Hematopoietic multipotent progenitor cell (in vitro differentiated cells): Measurements from ENCODE around the gene PTCH2. TPM values are rescaled to one million over a fixed set of nuclear protein-coding genes. Genes with fewer than 3 reads are reported as not detected.

Source experiments
- DNase-seq, 3 donors: peaks; one replicate each; pipeline ENCODE4 v3.0.0-alpha.2; 2011 to 2015; ENCODE audit warnings: low read depth in 2 of 3, low spot score in 2 of 3
- total RNA-seq: library from RNA; depleted of rRNA; stranded (reverse); fragments of >200 nt; gene quantifications from one replicate; pipeline ENCODE4 v1.2.3, GENCODE V29; 2012

The PTCH2 gene, protein sequence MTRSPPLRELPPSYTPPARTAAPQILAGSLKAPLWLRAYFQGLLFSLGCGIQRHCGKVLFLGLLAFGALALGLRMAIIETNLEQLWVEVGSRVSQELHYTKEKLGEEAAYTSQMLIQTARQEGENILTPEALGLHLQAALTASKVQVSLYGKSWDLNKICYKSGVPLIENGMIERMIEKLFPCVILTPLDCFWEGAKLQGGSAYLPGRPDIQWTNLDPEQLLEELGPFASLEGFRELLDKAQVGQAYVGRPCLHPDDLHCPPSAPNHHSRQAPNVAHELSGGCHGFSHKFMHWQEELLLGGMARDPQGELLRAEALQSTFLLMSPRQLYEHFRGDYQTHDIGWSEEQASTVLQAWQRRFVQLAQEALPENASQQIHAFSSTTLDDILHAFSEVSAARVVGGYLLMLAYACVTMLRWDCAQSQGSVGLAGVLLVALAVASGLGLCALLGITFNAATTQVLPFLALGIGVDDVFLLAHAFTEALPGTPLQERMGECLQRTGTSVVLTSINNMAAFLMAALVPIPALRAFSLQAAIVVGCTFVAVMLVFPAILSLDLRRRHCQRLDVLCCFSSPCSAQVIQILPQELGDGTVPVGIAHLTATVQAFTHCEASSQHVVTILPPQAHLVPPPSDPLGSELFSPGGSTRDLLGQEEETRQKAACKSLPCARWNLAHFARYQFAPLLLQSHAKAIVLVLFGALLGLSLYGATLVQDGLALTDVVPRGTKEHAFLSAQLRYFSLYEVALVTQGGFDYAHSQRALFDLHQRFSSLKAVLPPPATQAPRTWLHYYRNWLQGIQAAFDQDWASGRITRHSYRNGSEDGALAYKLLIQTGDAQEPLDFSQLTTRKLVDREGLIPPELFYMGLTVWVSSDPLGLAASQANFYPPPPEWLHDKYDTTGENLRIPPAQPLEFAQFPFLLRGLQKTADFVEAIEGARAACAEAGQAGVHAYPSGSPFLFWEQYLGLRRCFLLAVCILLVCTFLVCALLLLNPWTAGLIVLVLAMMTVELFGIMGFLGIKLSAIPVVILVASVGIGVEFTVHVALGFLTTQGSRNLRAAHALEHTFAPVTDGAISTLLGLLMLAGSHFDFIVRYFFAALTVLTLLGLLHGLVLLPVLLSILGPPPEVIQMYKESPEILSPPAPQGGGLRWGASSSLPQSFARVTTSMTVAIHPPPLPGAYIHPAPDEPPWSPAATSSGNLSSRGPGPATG
- total RNA-seq: 0.27 TPM

- peak in 2 of 3 donors; percentile 77 to 81 for DNase-seq
These were observed at the start of gene PTCH2 for GRCh38 chr1:44842862-44843655. Gene PTCH2 (minus strand): TSS chr1:44843253. CDS start chr1:44842932, 321 bp downstream.

DNA sequence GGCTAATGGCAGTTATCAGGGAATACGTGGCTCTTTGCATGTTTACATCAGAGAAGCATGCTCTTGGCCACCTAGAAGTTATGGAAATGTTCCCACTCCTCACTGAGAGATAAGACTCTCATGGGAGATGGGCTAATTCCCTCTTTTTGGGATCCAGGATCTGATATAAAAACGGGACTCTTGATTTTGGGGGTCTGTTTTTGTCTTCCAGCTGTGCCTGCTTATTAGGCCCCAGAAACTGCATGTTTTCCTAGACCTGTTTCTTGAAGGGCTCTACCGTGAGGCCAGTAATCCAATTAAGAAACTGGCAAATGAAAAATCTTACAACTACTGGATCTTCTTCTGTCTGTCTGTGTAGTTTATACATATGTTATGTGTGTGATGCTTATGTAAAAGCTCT is 47.0 kb upstream of the PTCH2 start:
- peak in 1 of 3 donors; percentile 18 for DNase-seq

DNA sequence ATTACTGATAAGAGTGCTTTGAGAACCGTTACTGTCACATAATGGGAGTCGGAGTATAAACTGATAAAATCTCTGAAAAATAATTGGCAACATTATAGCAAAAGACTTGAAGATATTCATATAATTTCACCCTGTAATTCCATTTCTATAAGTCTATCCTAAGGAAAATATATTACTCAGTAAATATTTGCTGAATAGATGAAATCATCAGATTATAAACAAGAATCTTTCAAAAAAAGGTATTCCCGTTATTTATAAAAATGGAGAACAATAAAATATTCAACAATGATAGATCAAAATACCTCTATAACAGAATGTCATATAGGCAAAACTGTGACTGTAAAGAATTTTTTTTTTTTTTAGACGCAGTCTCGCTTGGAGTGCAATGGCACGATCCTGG is 42.4 kb upstream of the PTCH2 start:
- no peak for DNase-seq

DNA sequence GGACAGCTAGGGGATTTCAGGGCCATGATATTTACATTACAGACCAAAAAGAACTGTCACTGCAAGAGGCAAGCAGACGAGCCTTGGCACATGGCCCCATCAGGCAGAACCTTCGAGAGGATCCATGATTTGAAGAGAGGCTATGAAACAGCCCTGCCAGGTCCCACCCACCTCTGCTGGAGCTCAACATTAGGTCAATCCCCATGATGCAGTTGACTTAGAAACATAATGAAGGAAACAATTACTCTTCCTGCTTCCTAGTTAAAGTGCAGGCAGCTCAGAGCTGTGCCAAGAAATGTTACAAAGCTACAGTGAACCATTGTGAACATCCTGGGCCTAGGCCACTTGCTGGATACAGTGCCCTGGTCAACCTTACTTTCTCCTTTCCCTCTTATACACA is 41.7 kb upstream of the PTCH2 start:
- no peak for DNase-seq

DNA sequence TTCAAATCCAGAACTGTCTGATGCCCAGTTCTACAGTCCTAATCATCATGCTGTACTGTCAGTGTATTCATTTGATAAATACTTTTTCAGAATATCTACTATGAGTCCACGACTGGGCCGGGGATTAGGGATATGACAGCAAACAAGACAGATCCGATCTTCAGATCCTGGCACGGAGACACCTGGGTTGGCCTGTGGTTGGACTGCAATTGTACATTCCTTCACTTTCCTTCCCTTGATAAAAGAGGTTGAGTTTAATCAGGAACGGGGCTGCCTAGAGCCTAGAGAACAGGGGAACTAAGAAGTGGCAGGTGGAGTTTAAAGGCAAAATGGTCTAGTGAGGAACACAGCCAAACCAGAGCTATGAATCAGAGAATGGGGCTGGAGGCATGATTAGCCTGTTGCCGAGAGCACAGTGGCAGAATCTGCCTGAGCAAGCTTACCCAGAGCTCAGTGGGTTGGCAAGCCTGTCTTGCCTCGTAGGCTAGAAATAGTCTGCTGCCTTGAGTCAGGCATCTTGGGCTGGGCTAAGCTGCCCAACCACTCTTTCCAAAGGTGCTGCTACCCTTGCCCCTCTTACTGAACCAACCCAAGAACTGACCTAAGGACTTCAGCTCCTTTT is 38.1 kb upstream of the PTCH2 start:
- DNase-seq: no peak

DNA sequence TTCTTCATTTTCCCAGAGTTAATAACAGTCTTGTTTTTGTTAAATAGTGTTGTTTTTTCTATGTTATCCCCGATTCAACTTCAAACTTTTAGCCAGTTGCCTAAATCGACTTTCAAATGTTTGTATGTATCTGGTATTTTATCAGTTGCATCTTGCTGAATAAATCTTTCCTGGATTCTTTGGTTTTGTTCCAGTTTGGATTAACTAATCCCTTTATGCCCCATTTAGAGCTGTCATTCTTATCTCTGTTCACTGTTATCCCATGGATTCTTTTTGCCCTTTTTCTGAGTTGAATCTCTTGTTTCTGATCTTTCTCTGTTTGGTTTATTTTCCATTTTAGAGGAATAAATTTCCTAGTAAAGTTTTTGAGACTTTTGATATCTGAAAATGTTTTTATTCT is 31.1 kb upstream of the PTCH2 start:
- DNase-seq: no peak

GRCh38 chr1:44870096-44870495 is 27.0 kb upstream of the PTCH2 start:
- no peak for DNase-seq

DNA sequence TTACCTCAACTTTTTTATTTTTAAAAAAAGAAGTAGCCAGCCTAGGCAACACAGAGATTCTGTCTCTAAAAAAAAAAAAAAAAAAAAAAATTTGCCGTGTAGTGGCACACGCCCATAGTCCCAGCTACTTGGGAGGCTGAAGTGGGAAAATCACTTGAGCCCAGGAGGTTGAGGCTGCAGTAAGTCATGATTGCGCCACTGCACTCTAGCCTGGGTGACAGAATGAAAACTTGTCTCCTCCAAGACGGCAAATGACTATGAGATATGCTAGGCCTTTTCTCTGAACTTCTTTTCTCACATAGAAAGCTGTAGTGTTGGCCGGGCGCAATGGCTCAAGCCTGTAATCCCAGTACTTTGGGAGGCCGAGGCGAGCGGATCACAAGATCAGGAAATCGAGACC is 24.7 kb upstream of the PTCH2 start:
- DNase-seq: no peak

DNA sequence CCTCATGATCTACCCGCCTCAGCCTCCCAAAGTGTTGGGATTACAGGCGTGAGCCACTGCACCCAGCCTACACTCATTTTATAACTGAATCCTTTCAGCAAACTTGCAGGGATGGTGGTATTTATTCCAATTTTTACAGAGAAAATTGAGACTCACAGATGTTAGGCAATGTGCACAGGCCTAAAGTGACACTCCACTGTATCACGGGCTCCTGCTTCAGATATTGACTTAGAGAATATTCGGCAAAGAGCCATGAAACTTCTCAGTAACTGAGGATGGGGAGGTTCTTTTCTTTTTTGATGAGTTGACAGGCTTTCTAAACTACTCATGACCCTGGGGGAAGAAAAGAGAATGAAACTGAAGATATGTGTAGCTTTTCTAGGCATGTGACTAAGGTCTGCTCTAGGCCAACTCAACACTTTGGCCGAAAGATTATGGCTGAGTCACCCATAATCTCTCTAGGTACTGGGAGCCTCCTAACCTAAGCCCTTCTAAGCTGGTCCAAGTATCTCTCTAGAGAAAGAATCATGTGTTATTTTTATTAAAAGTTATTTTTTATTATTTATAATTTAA is 19.9 kb upstream of the PTCH2 start:
- no peak for DNase-seq

DNA sequence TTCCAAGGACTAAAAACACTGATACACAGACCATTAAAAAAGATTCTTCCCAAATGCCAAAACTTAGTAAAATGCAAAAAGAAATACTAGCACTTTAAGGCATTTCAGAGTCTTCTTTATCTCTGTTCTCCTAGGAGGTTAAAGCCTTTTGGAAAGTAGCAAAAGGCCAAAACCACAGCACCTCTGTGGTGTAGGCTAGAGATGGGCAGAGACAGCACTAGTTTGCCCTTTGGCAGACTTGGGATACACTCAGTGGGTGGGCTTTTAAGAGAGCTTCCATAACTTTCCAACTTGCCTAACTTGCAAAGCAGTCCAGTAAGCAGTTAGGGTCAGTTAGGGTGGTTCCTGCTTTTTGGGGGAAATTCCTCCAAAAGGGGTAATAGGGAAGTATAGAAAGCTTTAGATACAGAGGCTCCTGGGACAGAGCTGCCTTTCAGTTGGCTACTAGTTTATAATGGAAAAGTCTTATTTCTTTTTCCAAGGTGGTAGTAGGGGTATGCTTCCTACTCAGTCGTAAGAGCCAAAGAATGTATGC is 17.9 kb upstream of the PTCH2 start:
- no peak for DNase-seq

DNA sequence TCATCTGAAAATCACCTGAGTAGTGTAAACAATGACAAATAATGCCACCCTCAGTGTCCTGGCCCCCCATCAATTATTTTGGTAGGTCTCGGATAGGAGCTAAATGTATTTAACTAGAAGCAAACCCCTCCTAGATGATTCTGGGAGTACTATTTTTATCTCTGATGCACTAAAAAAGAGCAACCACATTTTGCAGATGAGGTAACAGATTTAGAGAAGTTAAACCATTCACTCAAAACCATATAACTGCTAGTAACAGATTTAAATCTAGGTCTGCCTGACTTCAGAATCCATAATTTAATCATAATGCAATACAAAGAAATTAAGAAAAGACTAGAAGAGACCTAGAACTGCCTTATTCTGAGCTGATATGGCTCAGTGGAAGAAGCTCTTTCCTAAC is 17.3 kb upstream of the PTCH2 start:
- no peak for DNase-seq

GRCh38 chr1:44857446-44857845 is 14.4 kb upstream of the PTCH2 start:
- no peak for DNase-seq

DNA sequence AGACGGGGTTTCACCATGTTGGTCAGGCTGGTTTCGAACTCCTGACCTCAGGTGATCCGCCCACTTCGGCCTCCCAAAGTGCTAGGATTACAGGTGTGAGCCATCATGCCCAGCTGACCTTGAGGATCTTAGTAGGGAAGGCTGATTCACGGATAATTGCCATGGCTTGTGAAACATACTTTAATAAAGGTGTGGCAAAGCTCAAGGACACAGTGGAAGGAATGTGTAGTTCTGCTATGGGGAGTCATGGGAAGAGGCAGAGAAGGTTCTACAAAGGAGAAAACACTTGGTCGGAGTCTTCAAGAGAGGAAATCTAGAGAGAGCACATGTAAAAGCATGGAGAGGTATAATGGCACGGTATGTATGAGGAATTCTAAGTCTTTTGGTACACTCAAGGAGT is 12.7 kb upstream of the PTCH2 start:
- DNase-seq: no peak

- no peak for DNase-seq
These were observed 11.9 kb upstream of the PTCH2 start for GRCh38 chr1:44854970-44855369.

DNA sequence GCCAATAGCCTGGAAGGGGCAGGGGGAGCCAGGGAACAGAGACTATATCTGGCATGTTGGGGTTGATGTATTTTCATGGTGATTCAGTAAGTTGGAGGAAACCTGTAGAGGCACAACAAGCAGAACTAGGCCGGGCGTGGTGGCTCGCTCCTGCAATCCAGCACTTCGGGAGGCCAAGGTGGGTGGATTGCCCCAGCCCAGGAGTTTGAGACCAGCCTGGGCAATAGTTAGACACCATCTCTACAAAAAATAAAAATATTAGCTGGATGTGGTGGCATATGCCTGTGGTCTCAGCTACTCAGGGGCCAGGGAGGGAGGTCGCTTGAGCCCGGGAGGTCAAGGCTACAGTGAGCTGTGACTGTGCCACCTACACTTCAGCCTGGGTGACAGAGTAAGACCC is 10.1 kb upstream of the PTCH2 start:
- DNase-seq: no peak

GRCh38 chr1:44851308-44851707 is 8.3 kb upstream of the PTCH2 start:
- no peak for DNase-seq

- DNase-seq: no peak
These were observed 6.6 kb upstream of the PTCH2 start for GRCh38 chr1:44849575-44850132.

GRCh38 chr1:44848456-44849181 is 5.6 kb upstream of the PTCH2 start:
- DNase-seq: no peak
